Measurements from ENCODE around the gene NEU1. TPM values are rescaled to one million over a fixed set of nuclear protein-coding genes. Genes with fewer than 3 reads are reported as not detected.
"Not testable (repeated sequence)": the region's sequence is repeated elsewhere in the genome, so short reads cannot be mapped to it uniquely, and the experiment has no call there.

The NEU1 gene
- total and polyA plus RNA-seq, 4 donors = 27.6 to 42.4 (median 34.8) TPM

DNA sequence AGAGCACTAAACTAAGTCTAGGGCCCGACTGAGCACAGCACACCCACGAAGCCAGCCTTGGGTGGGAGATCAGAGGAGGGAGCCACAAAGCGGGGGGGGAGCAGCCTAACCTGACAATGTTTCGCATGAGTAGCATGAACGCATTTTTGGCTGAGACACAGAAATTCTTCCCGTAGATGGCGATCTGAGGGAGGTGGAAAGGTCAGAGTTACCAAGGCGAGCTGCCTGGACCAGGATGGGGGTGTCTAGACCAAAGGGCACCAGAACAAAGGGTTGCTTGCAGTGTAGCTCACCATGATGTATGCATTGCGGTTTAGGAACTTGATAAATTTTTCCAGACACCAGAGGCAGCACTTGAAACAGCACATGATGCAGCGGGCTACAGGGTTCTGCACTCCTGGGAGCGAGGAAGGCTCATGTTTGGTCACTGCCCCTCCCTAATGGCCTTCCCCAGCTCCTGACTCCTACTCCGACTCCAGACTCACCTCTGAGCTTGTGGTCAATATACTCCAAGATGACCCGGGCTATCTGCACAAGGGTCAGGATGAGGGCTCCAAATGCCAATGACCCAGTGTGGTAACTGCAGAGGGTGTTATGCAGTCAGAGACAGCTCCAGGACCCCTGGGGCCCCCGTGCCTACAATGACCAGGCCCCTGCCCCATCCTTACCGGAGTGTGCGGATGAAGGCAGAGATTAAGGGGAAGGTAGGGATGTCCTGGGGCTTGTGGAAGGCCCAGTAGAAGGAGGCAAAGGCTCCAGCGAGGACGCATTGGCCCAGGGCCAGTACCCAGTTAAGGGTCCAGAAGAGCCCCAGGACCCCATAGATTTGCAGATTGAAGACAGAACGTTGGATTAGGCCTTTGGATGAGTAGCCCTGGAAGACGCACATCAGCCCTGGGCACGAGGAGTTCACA lies 2.8 kb upstream of the NEU1 start:
- peaks cover 0 to 4% (median 0%) of the 10 kb centered on the region in 4 donors for H3K36me3 ChIP-seq (ENCODE audit: control insufficient read depth in 4 of 4, insufficient read depth in 3 of 4, low read depth in 1 of 4, low read length in 3 of 4)
- H3K9ac ChIP-seq (ENCODE audit: low read depth in 1 of 2, low read length in 2 of 2) = no peak overlapping the region
- 75% methylated on average over 21 of the region's 21 CpGs for WGBS
- H3K9me3 ChIP-seq (ENCODE audit: control insufficient read depth in 4 of 4, low read length in 3 of 4) = no peaks in the 10 kb centered on the region
- no peak overlapping the region for H3K27ac ChIP-seq (ENCODE audit: low read depth in 1 of 2, low read length in 2 of 2)
- no peak overlapping the region for H3K4me3 ChIP-seq (ENCODE audit: low read depth in 1 of 3, low read length in 3 of 3)
- peaks cover 10 to 21% (median 17%) of the 10 kb centered on the region in 4 donors for H3K4me1 ChIP-seq (ENCODE audit: control insufficient read depth in 4 of 4, insufficient read depth in 4 of 4, low read length in 3 of 4)
- no peaks in the 10 kb centered on the region for H3K27me3 ChIP-seq (ENCODE audit: control insufficient read depth in 4 of 4, insufficient read depth in 4 of 4, low read length in 3 of 4)
- peak; percentile 31 to 40 for TF ChIP-seq RXRA (IDR thresholded peaks at IDR 0.05)
- TF ChIP-seq HNF4A (conservative IDR thresholded peaks at IDR 0.05) = peak; percentile 10 to 29
- TF ChIP-seq YY1 (IDR thresholded peaks at IDR 0.05) = no peak
- TF ChIP-seq JUND (IDR thresholded peaks at IDR 0.05) = no peak
- TF ChIP-seq SP1 (IDR thresholded peaks at IDR 0.05) = peak; percentile 17
- TF ChIP-seq, protein P1, sequence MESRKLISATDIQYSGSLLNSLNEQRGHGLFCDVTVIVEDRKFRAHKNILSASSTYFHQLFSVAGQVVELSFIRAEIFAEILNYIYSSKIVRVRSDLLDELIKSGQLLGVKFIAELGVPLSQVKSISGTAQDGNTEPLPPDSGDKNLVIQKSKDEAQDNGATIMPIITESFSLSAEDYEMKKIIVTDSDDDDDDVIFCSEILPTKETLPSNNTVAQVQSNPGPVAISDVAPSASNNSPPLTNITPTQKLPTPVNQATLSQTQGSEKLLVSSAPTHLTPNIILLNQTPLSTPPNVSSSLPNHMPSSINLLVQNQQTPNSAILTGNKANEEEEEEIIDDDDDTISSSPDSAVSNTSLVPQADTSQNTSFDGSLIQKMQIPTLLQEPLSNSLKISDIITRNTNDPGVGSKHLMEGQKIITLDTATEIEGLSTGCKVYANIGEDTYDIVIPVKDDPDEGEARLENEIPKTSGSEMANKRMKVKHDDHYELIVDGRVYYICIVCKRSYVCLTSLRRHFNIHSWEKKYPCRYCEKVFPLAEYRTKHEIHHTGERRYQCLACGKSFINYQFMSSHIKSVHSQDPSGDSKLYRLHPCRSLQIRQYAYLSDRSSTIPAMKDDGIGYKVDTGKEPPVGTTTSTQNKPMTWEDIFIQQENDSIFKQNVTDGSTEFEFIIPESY (IDR thresholded peaks at IDR 0.05) = no peak
- TF ChIP-seq, protein P2, sequence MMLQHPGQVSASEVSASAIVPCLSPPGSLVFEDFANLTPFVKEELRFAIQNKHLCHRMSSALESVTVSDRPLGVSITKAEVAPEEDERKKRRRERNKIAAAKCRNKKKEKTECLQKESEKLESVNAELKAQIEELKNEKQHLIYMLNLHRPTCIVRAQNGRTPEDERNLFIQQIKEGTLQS (IDR thresholded peaks at IDR 0.05) = no peak
- DNase-seq (ENCODE audit: low spot score) = no peak

DNA sequence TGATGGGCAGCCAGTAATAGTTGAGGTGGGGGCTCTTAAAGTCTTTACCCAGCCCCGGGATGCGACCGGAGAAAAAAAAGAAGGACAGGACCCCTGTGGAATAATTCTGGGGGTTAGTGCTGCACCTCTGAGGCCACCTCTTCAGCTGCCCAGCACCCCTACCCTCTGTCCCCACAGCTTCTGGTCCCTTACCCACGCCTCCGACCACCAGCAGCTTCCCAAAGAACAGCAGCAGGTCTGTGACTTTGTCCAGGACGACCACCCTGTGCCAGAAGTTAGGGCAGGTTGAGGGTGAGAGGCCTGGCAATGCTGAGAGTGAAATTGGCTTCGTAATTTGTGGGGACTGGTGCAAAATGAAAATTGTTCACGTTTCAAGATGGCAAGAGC lies 2.2 kb upstream of the NEU1 start:
- Histone ChIP-seq H3K9me3 (ENCODE audit: control insufficient read depth in 4 of 4, low read length in 3 of 4) (no peaks in the 10 kb centered on the region), H3K36me3 (ENCODE audit: control insufficient read depth in 4 of 4, insufficient read depth in 3 of 4, low read depth in 1 of 4, low read length in 3 of 4) (peaks cover 2 to 11% (median 3%) of the 10 kb centered on the region in 4 donors), H3K4me3 (ENCODE audit: low read depth in 1 of 3, low read length in 3 of 3) (no peak overlapping the region), H3K4me1 (ENCODE audit: control insufficient read depth in 4 of 4, insufficient read depth in 4 of 4, low read length in 3 of 4) (peaks cover 10 to 21% (median 17%) of the 10 kb centered on the region in 4 donors), H3K9ac (ENCODE audit: low read depth in 1 of 2, low read length in 2 of 2) (no peak overlapping the region), H3K27me3 (ENCODE audit: control insufficient read depth in 4 of 4, insufficient read depth in 4 of 4, low read length in 3 of 4) (no peaks in the 10 kb centered on the region), H3K27ac (ENCODE audit: low read depth in 1 of 2, low read length in 2 of 2) (no peak overlapping the region)
- 89% methylated on average over 8 of the region's 8 CpGs for WGBS
- no peak for DNase-seq (ENCODE audit: low spot score)
- TF ChIP-seq FOXA1 (IDR thresholded peaks at IDR 0.05) (no peak), RAD21 (IDR thresholded peaks at IDR 0.05) (no peak), FOXA2 (IDR thresholded peaks at IDR 0.05) (no peak), YY1 (IDR thresholded peaks at IDR 0.05) (no peak), JUND (IDR thresholded peaks at IDR 0.05) (no peak)
- TF ChIP-seq, protein P3, sequence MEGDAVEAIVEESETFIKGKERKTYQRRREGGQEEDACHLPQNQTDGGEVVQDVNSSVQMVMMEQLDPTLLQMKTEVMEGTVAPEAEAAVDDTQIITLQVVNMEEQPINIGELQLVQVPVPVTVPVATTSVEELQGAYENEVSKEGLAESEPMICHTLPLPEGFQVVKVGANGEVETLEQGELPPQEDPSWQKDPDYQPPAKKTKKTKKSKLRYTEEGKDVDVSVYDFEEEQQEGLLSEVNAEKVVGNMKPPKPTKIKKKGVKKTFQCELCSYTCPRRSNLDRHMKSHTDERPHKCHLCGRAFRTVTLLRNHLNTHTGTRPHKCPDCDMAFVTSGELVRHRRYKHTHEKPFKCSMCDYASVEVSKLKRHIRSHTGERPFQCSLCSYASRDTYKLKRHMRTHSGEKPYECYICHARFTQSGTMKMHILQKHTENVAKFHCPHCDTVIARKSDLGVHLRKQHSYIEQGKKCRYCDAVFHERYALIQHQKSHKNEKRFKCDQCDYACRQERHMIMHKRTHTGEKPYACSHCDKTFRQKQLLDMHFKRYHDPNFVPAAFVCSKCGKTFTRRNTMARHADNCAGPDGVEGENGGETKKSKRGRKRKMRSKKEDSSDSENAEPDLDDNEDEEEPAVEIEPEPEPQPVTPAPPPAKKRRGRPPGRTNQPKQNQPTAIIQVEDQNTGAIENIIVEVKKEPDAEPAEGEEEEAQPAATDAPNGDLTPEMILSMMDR (IDR thresholded peaks at IDR 0.05; ENCODE audit: low read depth, low read length, missing input control) = no peak

DNA sequence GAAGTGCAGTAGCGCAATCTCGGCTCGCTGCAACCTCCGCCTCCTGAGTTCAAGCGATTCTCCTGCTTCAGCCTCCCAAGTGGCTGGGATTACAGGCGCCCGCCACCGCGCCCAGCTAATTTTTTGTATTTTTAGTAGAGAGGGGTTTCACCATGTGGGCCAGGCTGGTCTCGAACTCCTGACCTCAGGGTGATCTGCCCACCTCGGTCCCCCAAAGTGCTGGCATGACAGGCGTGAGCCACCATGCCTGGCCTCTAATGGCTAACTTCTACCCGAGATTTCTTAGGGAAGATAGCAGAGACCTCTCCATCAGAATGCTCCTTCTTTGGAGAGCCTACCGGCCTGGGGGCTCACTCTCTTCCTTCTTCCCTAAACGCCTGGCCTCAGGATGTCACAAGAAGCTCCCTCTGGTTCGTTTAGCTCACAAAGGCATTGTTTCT lies 1.5 kb upstream of the NEU1 start:
- not testable (repeated sequence) for H3K27me3 ChIP-seq (ENCODE audit: control insufficient read depth in 4 of 4, insufficient read depth in 4 of 4, low read length in 3 of 4); DNase-seq (ENCODE audit: low spot score); H3K9ac ChIP-seq (ENCODE audit: low read depth in 1 of 2, low read length in 2 of 2); H3K9me3 ChIP-seq (ENCODE audit: control insufficient read depth in 4 of 4, low read length in 3 of 4)
- Histone ChIP-seq H3K36me3 (ENCODE audit: control insufficient read depth in 4 of 4, insufficient read depth in 3 of 4, low read depth in 1 of 4, low read length in 3 of 4) (peaks cover 4 to 17% (median 5%) of the 10 kb centered on the region in 4 donors), H3K27ac (ENCODE audit: low read depth in 1 of 2, low read length in 2 of 2) (peak overlapping the region; percentile 80 to 83), H3K4me1 (ENCODE audit: control insufficient read depth in 4 of 4, insufficient read depth in 4 of 4, low read length in 3 of 4) (peaks cover 11 to 21% (median 17%) of the 10 kb centered on the region in 4 donors), H3K4me3 (ENCODE audit: low read depth in 1 of 3, low read length in 3 of 3) (peak overlapping the region in 1 of 3 donors; percentile 66)
- 28% methylated on average over 16 of the region's 16 CpGs for WGBS
